CD14-positive monocyte (primary cell): ENCODE measurements around the gene GPSM1. TPM values are rescaled to one million over a fixed set of nuclear protein-coding genes. Genes with fewer than 3 reads are reported as not detected.

Experiments
- DNase-seq, 3 donors: peaks; one replicate each; pipeline ENCODE4 v3.0.0-alpha.2; 2011 to 2022
- H2AFZ ChIP-seq: 2 replicates; pipeline ENCODE4 v1.6.0; 2012; ENCODE audit warnings: mild to moderate bottlenecking, low read depth, low read length, inconsistent platforms; ENCODE audit not compliant: insufficient read depth, poor library complexity, severe bottlenecking
- H3K27ac ChIP-seq, 2 donors: 1 replicate in 1 of 2; 2 replicates in 1 of 2; pipeline ENCODE4 v1.5.1; 2012 to 2013; ENCODE audit warnings: low read length in 2 of 2, control low read depth in 1 of 2, inconsistent platforms in 1 of 2, low read depth in 1 of 2, mild to moderate bottlenecking in 1 of 2
- H3K27me3 ChIP-seq, 2 donors: one replicate each; pipeline versions ENCODE4 v1.6.0 to v1.6.1; 2011 to 2013; ENCODE audit warnings: low read length in 2 of 2; ENCODE audit not compliant: control insufficient read depth in 2 of 2, insufficient read depth in 2 of 2
- H3K36me3 ChIP-seq, 2 donors: replicated peaks in 1 of 2; 1 replicate in 1 of 2; 2 replicates in 1 of 2; pipeline versions ENCODE4 v1.5.1 to v1.6.1; 2012 to 2013; ENCODE audit warnings: low read length in 2 of 2, control low read depth in 1 of 2, inconsistent platforms in 1 of 2, mild to moderate bottlenecking in 1 of 2; ENCODE audit not compliant: insufficient read depth in 2 of 2, control insufficient read depth in 1 of 2
- H3K4me1 ChIP-seq, 2 donors: 1 replicate in 1 of 2; 2 replicates in 1 of 2; pipeline versions ENCODE4 v1.5.1 to v1.6.1; 2012 to 2013; ENCODE audit warnings: low read length in 2 of 2, control low read depth in 1 of 2, inconsistent platforms in 1 of 2, mild to moderate bottlenecking in 1 of 2, moderate library complexity in 1 of 2; ENCODE audit not compliant: insufficient read depth in 2 of 2, control insufficient read depth in 1 of 2
- H3K4me2 ChIP-seq: replicated peaks from 2 replicates; pipeline ENCODE3; 2012; ENCODE audit warnings: low read length, moderate library complexity, mild to moderate bottlenecking; ENCODE audit not compliant: poor library complexity, severe bottlenecking; ENCODE audit errors: extremely low read depth
- H3K4me3 ChIP-seq, 3 experiments: fragments of 200-600 bp in 1 of 3; sonication (generic) in 1 of 3; replicated peaks in 1 of 3; 1 replicate in 2 of 3; 2 replicates in 1 of 3; pipeline ENCODE4 v1.5.1; 2011 to 2013; ENCODE audit warnings: low read length in 3 of 3, mild to moderate bottlenecking in 3 of 3, control low read depth in 2 of 3, low read depth in 2 of 3, inconsistent platforms in 1 of 3, moderate library complexity in 1 of 3
- H3K79me2 ChIP-seq: 2 replicates; pipeline ENCODE4 v1.6.0; 2012; ENCODE audit warnings: mild to moderate bottlenecking, control low read depth, inconsistent platforms, low read length, moderate library complexity; ENCODE audit not compliant: insufficient read depth
- H3K9ac ChIP-seq: 2 replicates; pipeline ENCODE4 v1.6.0; 2017; ENCODE audit warnings: low read length, mild to moderate bottlenecking; ENCODE audit not compliant: insufficient read depth, poor library complexity, severe bottlenecking
- H3K9me3 ChIP-seq, 2 donors: replicated peaks in 1 of 2; 1 replicate in 1 of 2; 2 replicates in 1 of 2; pipeline versions ENCODE4 v1.5.1 to v1.6.1; 2012 to 2013; ENCODE audit warnings: low read length in 2 of 2, control low read depth in 1 of 2; ENCODE audit not compliant: control insufficient read depth in 1 of 2, insufficient read depth in 1 of 2
- H4K20me1 ChIP-seq: 2 replicates; pipeline ENCODE4 v1.6.0; 2012; ENCODE audit warnings: mild to moderate bottlenecking, low read length, control low read depth, moderate library complexity; ENCODE audit not compliant: insufficient read depth
- H3K27ac Mint-ChIP-seq, 7 donors: one replicate each; pipeline ENCODE4 v1.8.0; 2020; ENCODE audit warnings: mild to moderate bottlenecking in 7 of 7, mixed read lengths in 7 of 7, moderate library complexity in 6 of 7, inconsistent platforms in 2 of 7
- H3K27me3 Mint-ChIP-seq, 3 donors: one replicate each; pipeline ENCODE4 v1.8.0; 2021 to 2022; ENCODE audit warnings: low read depth in 3 of 3, mild to moderate bottlenecking in 3 of 3, mixed read lengths in 3 of 3, moderate library complexity in 3 of 3, inconsistent platforms in 1 of 3
- H3K36me3 Mint-ChIP-seq, 2 donors: one replicate each; pipeline ENCODE4 v1.8.0; 2020; ENCODE audit warnings: mixed read lengths in 2 of 2, inconsistent platforms in 1 of 2, mild to moderate bottlenecking in 1 of 2
- H3K4me1 Mint-ChIP-seq: one replicate; pipeline ENCODE4 v1.8.0; 2020; ENCODE audit warnings: mild to moderate bottlenecking, mixed read lengths
- H3K4me3 Mint-ChIP-seq, 2 donors: one replicate each; pipeline ENCODE4 v1.8.0; 2020; ENCODE audit warnings: mild to moderate bottlenecking in 2 of 2, mixed read lengths in 2 of 2, moderate library complexity in 1 of 2
- H3K9me3 Mint-ChIP-seq, 7 donors: one replicate each; pipeline ENCODE4 v1.8.0; 2020 to 2022; ENCODE audit warnings: mixed read lengths in 7 of 7, mild to moderate bottlenecking in 6 of 7, moderate library complexity in 6 of 7, inconsistent platforms in 2 of 7
- CTCF ChIP-seq: fragments of 200-600 bp; IDR thresholded peaks from one replicate; pipeline ENCODE4 v1.8.0; 2022; ENCODE audit warnings: antibody characterized with exemption, mild to moderate bottlenecking
- WGBS: methylation state at CpG from one replicate; pipeline ENCODE4 v1.1.5; 2013; ENCODE audit warnings: missing lambda C conversion rate; ENCODE audit not compliant: insufficient coverage; 5-methylcytosine and 5-hydroxymethylcytosine counted together
- intact Hi-C, 2 donors: fragments of 100-400 bp; cut with micrococcal nuclease; formaldehyde crosslinking; loops; one replicate each; pipeline versions ENCODE4 v1.15.0 to v1.15.1; 2023
- polyA plus RNA-seq, 3 donors: library from polyadenylated mRNA; depleted of rRNA in 1 of 3; unstranded in 2 of 3; stranded (reverse) in 1 of 3; fragments of 300-500 nt in 2 of 3; fragments of >200 nt in 1 of 3; fragmentation: Illumina TruSeq in 2 of 3; gene quantifications; 1 replicate in 2 of 3; 2 replicates in 1 of 3; pipeline ENCODE4 v1.2.3, GENCODE V29; 2012 to 2021

GPSM1 gene
- polyA plus RNA-seq, 3 donors: 0.67 to 3.1 (median 0.73) TPM

- H3K9me3 Mint-ChIP-seq: no peaks in the 10 kb centered on the region
- no peaks in the 10 kb centered on the region for H3K36me3 Mint-ChIP-seq
- H3K4me1 Mint-ChIP-seq: no peaks in the 10 kb centered on the region
These were observed 20.3 kb downstream of the GPSM1 start for GRCh38 chr9:136347472-136348256.

DNA sequence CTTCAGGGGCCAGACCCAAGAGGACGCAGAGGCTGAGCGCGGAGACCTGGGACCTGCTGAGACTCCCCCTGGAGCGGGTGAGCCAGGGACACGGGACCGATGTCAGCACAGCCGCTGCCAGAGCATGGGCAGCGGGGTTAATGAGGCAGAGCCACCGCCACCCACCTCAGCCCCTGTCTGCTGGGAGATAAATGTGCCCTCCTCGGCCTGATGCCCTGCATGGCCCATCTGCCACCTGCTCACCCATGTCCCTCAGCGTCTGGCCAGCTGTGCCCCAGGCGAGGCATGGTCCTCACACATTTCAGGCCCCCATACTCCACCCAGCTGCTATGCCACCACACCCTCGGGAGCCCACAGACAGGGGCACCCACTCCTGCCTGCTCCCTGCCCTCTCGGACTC lies 21.4 kb downstream of the GPSM1 start:
- no peak overlapping the region for H3K4me2 ChIP-seq
- H3K36me3 Mint-ChIP-seq: no peaks in the 10 kb centered on the region
- H3K4me1 Mint-ChIP-seq: no peaks in the 10 kb centered on the region
- no peaks in the 10 kb centered on the region for H3K27me3 ChIP-seq
- no peaks in the 10 kb centered on the region for H3K9me3 Mint-ChIP-seq
- H3K27ac ChIP-seq: no peak overlapping the region
- no peaks in the 10 kb centered on the region for H3K9me3 ChIP-seq
- DNase-seq: no peak
- no peak overlapping the region for H3K4me3 ChIP-seq
- intact Hi-C loops: no loop called here
- H4K20me1 ChIP-seq: no peaks in the 10 kb centered on the region
- no peaks in the 10 kb centered on the region for H3K36me3 ChIP-seq
- WGBS: 94% methylated on average over 13 of the region's 14 CpGs
- no peaks in the 10 kb centered on the region for H3K4me1 ChIP-seq
- H2AFZ ChIP-seq: no peak overlapping the region
- no peak overlapping the region for H3K4me3 Mint-ChIP-seq
- peaks cover 0 to 5% (median 1%) of the 10 kb centered on the region in 3 donors for H3K27me3 Mint-ChIP-seq
- no peak overlapping the region for H3K9ac ChIP-seq
- no peak for TF ChIP-seq CTCF
- no peak overlapping the region for H3K27ac Mint-ChIP-seq
- no peaks in the 10 kb centered on the region for H3K79me2 ChIP-seq

More at GRCh38 chr9:136347472-136348256, 20.3 kb downstream of the GPSM1 start:
- H3K27me3 Mint-ChIP-seq: peaks cover 0 to 5% (median 1%) of the 10 kb centered on the region in 3 donors
- H3K27ac Mint-ChIP-seq: no peak overlapping the region
- no peak overlapping the region for H3K9ac ChIP-seq
- H3K4me2 ChIP-seq: no peak overlapping the region
- intact Hi-C loops: no loop called here
- 94% methylated on average over 28 of the region's 34 CpGs for WGBS
- H3K27ac ChIP-seq: no peak overlapping the region
- H4K20me1 ChIP-seq: no peaks in the 10 kb centered on the region
- TF ChIP-seq CTCF: no peak
- no peak overlapping the region for H3K4me3 Mint-ChIP-seq
- H3K79me2 ChIP-seq: no peaks in the 10 kb centered on the region
- no peaks in the 10 kb centered on the region for H3K27me3 ChIP-seq
- peaks cover 5% of the 10 kb centered on the region in 2 donors for H3K4me1 ChIP-seq
- no peaks in the 10 kb centered on the region for H3K36me3 ChIP-seq
- no peaks in the 10 kb centered on the region for H3K9me3 ChIP-seq
- no peak for DNase-seq
- H2AFZ ChIP-seq: no peak overlapping the region
- H3K4me3 ChIP-seq: no peak overlapping the region
